ENCODE data around the gene KDELR1. TPM values are rescaled to one million over a fixed set of nuclear protein-coding genes. Genes with fewer than 3 reads are reported as not detected.

Gene KDELR1
- total and polyA plus RNA-seq, 12 donors = 63.4 to 201 (median 153) TPM

GRCh38 chr19:48342841-48343540 lies 48.4 kb downstream of the KDELR1 start:
- H3K9me3 ChIP-seq (replicated peaks in 1 of 3) = no peaks in the 10 kb centered on the region
- TF ChIP-seq POLR2A (IDR thresholded peaks at IDR 0.05) (no peak), CTCF (IDR thresholded peaks at IDR 0.05) (no peak)
- no peaks in the 10 kb centered on the region for H3K36me3 ChIP-seq (replicated peaks in 1 of 2)
- 91 to 96% (median 93%) methylated on average over 17 to 23 of the region's 23 CpGs for WGBS, 4 donors
- H3K27me3 ChIP-seq = no peaks in the 10 kb centered on the region
- intact Hi-C loops (cut with DNase I) = no loop called here
- DNase-seq = no peak
- H3K27ac ChIP-seq = no peak overlapping the region
- H3K4me1 ChIP-seq (replicated peaks in 1 of 2) = peaks cover 2% of the 10 kb centered on the region in 2 donors
- H3K4me3 ChIP-seq = no peak overlapping the region

GRCh38 chr19:48342414-48342738 lies 49.0 kb downstream of the KDELR1 start:
- no peak for DNase-seq
- TF ChIP-seq POLR2A (IDR thresholded peaks at IDR 0.05) = no peak
- TF ChIP-seq CTCF (IDR thresholded peaks at IDR 0.05) = no peak
- Histone ChIP-seq H3K36me3 (replicated peaks in 1 of 2) (no peaks in the 10 kb centered on the region), H3K27me3 (no peaks in the 10 kb centered on the region), H3K4me1 (replicated peaks in 1 of 2) (no peaks in the 10 kb centered on the region), H3K4me3 (no peak overlapping the region), H3K9me3 (replicated peaks in 1 of 3) (no peaks in the 10 kb centered on the region), H3K27ac (no peak overlapping the region)
- intact Hi-C loops (cut with DNase I) = no loop called here
- WGBS, 4 donors = 89 to 97% (median 95%) methylated on average over 19 to 20 of the region's 20 CpGs

GRCh38 chr19:48341515-48342413 lies 49.6 kb downstream of the KDELR1 start:
- H3K36me3 ChIP-seq (replicated peaks in 1 of 2) = no peaks in the 10 kb centered on the region
- intact Hi-C loops (cut with DNase I) = no loop called here

More at GRCh38 chr19:48341515-48342413, 49.6 kb downstream of the KDELR1 start:
- WGBS, 4 donors = 93 to 97% (median 96%) methylated on average over 4 to 10 of the region's 10 CpGs
- no peak for DNase-seq
- no peak overlapping the region for H3K27ac ChIP-seq
- no peaks in the 10 kb centered on the region for H3K27me3 ChIP-seq
- H3K4me1 ChIP-seq (replicated peaks in 1 of 2) = no peaks in the 10 kb centered on the region
- H3K9me3 ChIP-seq (replicated peaks in 1 of 3) = no peaks in the 10 kb centered on the region
- TF ChIP-seq CTCF (IDR thresholded peaks at IDR 0.05) (no peak), POLR2A (IDR thresholded peaks at IDR 0.05) (no peak)
- no peak overlapping the region for H3K4me3 ChIP-seq
